ENCODE results near the gene GGPS1.

DNA sequence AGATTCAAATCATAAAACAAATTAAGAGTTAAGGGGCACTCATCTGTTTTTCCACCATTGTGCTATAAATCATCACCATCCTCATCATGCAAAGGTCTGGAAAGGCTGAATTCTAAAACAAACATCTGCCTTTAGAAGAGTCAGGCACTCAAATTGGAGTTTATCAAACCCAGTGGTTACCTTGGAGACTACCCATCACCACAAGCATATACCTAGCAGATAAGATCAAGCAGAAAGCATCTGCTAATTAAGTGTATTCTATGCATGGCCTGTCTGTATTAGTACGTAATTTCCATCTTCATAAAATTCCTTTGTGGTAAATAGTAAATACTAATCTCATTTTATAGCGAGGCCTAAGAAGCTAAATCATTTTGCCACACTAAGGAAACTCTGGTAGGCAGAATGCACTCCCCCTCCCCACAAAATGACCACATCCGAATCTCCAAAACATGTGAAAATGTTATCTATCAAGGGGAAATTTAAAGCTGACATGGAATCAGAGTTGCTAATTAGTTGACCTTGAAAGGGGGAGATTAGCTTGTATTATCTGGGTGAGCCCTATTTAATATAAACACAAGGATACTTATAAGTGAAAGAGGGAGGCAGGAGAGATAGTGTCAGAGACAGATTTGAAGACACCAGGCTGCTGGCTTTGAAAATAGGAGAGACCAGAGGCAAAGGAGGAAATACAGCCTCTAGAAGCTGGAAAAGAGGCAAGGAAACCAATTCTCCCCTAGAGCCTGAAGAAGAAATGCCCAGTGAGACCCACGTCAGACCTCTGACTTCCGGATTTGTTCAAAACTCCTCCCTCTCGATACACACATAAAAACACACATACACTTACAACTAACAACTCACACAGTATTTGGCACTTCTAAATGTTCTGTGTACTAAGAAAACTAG is 23.6 kb upstream of the GGPS1 start:
- TF ChIP-seq, protein P1, sequence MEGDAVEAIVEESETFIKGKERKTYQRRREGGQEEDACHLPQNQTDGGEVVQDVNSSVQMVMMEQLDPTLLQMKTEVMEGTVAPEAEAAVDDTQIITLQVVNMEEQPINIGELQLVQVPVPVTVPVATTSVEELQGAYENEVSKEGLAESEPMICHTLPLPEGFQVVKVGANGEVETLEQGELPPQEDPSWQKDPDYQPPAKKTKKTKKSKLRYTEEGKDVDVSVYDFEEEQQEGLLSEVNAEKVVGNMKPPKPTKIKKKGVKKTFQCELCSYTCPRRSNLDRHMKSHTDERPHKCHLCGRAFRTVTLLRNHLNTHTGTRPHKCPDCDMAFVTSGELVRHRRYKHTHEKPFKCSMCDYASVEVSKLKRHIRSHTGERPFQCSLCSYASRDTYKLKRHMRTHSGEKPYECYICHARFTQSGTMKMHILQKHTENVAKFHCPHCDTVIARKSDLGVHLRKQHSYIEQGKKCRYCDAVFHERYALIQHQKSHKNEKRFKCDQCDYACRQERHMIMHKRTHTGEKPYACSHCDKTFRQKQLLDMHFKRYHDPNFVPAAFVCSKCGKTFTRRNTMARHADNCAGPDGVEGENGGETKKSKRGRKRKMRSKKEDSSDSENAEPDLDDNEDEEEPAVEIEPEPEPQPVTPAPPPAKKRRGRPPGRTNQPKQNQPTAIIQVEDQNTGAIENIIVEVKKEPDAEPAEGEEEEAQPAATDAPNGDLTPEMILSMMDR (optimal IDR thresholded peaks at IDR 0.05 in 1 of 3, IDR thresholded peaks at IDR 0.05 in 1 of 3, conservative IDR thresholded peaks at IDR 0.05 in 1 of 3; ENCODE audit: extremely low read depth in 1 of 3, insufficient read depth in 2 of 3, low read length in 3 of 3), result no peak
- TF ChIP-seq EZH2 (IDR thresholded peaks at IDR 0.05; ENCODE audit: low read length), result no peak
